ENCODE data around the gene B4GALT2. TPM values are rescaled to one million over a fixed set of nuclear protein-coding genes. Genes with fewer than 3 reads are reported as not detected.

Gene B4GALT2
- total RNA-seq = 10 to 100 TPM; 18.8 to 47.9 (median 29.3) TPM
- 10 to 100 TPM; 18.2 to 34.3 (median 24.1) TPM for polyA plus RNA-seq
- long read RNA-seq, donor 1, transcript B4GALT2-203 (7 exons, 2,203 nt) = major isoform, 11 of 11 reads
- long read RNA-seq, donor 1, partial matches to known transcripts = 0 of 11 reads
- long read RNA-seq, donor 1, other reads (novel, unspliced or antisense) = 0 of 11 reads
- long read RNA-seq, donor 2, partial matches to known transcripts = 0 of 4 reads
- long read RNA-seq, donor 2, other reads (novel, unspliced or antisense) = 0 of 4 reads
- long read RNA-seq, donor 3, transcript B4GALT2-203 (7 exons, 2,203 nt) = major isoform, 5 of 5 reads
- long read RNA-seq, donor 3, partial matches to known transcripts = 0 of 5 reads
- long read RNA-seq, donor 3, other reads (novel, unspliced or antisense) = 0 of 5 reads
- long read RNA-seq, donor 4, partial matches to known transcripts = 5 of 5 reads
- long read RNA-seq, donor 4, other reads (novel, unspliced or antisense) = 0 of 5 reads
- long read RNA-seq, donor 5, transcript B4GALT2-203 (7 exons, 2,203 nt) = major isoform, 58 of 76 reads
- long read RNA-seq, donor 5, partial matches to known transcripts = 4 of 76 reads
- long read RNA-seq, donor 5, other reads (novel, unspliced or antisense) = 14 of 76 reads
- long read RNA-seq, donor 6, partial matches to known transcripts = 2 of 2 reads
- long read RNA-seq, donor 6, other reads (novel, unspliced or antisense) = 0 of 2 reads
- long read RNA-seq, donor 7, transcript B4GALT2-203 (7 exons, 2,203 nt) = major isoform, 8 of 8 reads
- long read RNA-seq, donor 7, partial matches to known transcripts = 0 of 8 reads
- long read RNA-seq, donor 7, other reads (novel, unspliced or antisense) = 0 of 8 reads
- long read RNA-seq, donor 8, transcript B4GALT2-203 (7 exons, 2,203 nt) = major isoform, 20 of 26 reads
- long read RNA-seq, donor 8, partial matches to known transcripts = 6 of 26 reads
- long read RNA-seq, donor 8, other reads (novel, unspliced or antisense) = 0 of 26 reads
- long read RNA-seq, donor 9, partial matches to known transcripts = 0 of 2 reads
- long read RNA-seq, donor 9, other reads (novel, unspliced or antisense) = 0 of 2 reads
- long read RNA-seq, donor 10, transcript B4GALT2-203 (7 exons, 2,203 nt) = major isoform, 9 of 9 reads
- long read RNA-seq, donor 10, partial matches to known transcripts = 0 of 9 reads
- long read RNA-seq, donor 10, other reads (novel, unspliced or antisense) = 0 of 9 reads

- Histone ChIP-seq H3K9me3 (replicated peaks in 1 of 3) (no peaks in the 10 kb centered on the region), H3K27me3 (no peaks in the 10 kb centered on the region), H3K36me3 (replicated peaks in 1 of 2) (peaks cover 0 to 20% of the 10 kb centered on the region in 2 donors), H3K4me3 (peak within 1 kb of the TSS in 2 of 4 donors; percentile 72 to 88), H3K4me1 (replicated peaks in 1 of 2) (peaks cover 18 to 46% of the 10 kb centered on the region in 2 donors), H3K27ac (peak within 1 kb of the TSS in 1 of 5 donors; percentile 31)
- intact Hi-C loops (cut with DNase I) = no loop called here
- peak in 3 of 7 donors; percentile 29 to 50 (median 33) for DNase-seq
- TF ChIP-seq POLR2A (IDR thresholded peaks at IDR 0.05) = no peak
- no peak for TF ChIP-seq CTCF (IDR thresholded peaks at IDR 0.05)
- whole genome bisulfite sequencing, 4 donors = 6 to 17% (median 10%) methylated on average over 14 to 54 of the region's 54 CpGs
Observed at GRCh38 chr1:43978551-43979260, at the start of gene B4GALT2. Gene B4GALT2 (plus strand): TSS chr1:43979210. CDS start chr1:43981161, 1,951 bp downstream.

GRCh38 chr1:43930168-43930948 lies 48.7 kb upstream of the B4GALT2 start:
- no peak for DNase-seq
- Histone ChIP-seq H3K27me3 (no peaks in the 10 kb centered on the region), H3K36me3 (replicated peaks in 1 of 2) (no peaks in the 10 kb centered on the region), H3K27ac (no peak overlapping the region), H3K9me3 (replicated peaks in 1 of 3) (no peaks in the 10 kb centered on the region), H3K4me3 (no peak overlapping the region), H3K4me1 (replicated peaks in 1 of 2) (peaks cover 4 to 11% of the 10 kb centered on the region in 2 donors)
- intact Hi-C loops (cut with DNase I) = loop anchor here (5.0 to 10.0 kb wide), 2 partner anchors 396 to 403 kb away; partner anchors contain the start of gene PTPRF (in 1 of the 2)
- 93 to 96% (median 95%) methylated on average over 7 to 10 of the region's 10 CpGs for WGBS, 4 donors
- TF ChIP-seq POLR2A (IDR thresholded peaks at IDR 0.05) (no peak), CTCF (IDR thresholded peaks at IDR 0.05) (peak; percentile 6 to 31 (median 19))

GRCh38 chr1:43930949-43931275 lies 48.1 kb upstream of the B4GALT2 start:
- intact Hi-C loops (cut with DNase I) = loop anchor here (5.0 to 10.0 kb wide), 2 partner anchors 396 to 404 kb away; partner anchors contain the start of gene PTPRF (in 1 of the 2)
- 65 to 88% (median 74%) methylated on average over 4 of the region's 4 CpGs for WGBS, 4 donors
- DNase-seq = no peak
- Histone ChIP-seq H3K27me3 (no peaks in the 10 kb centered on the region), H3K36me3 (replicated peaks in 1 of 2) (no peaks in the 10 kb centered on the region), H3K27ac (no peak overlapping the region), H3K9me3 (replicated peaks in 1 of 3) (no peaks in the 10 kb centered on the region), H3K4me3 (no peak overlapping the region), H3K4me1 (replicated peaks in 1 of 2) (peaks cover 4 to 13% of the 10 kb centered on the region in 2 donors)
- TF ChIP-seq CTCF (IDR thresholded peaks at IDR 0.05) = no peak
- TF ChIP-seq POLR2A (IDR thresholded peaks at IDR 0.05) = no peak

Measured in adrenal gland (tissue), 19 donors.